Measurements from ENCODE around the gene CPAMD8. TPM values are rescaled to one million over a fixed set of nuclear protein-coding genes. Genes with fewer than 3 reads are reported as not detected.

Gene CPAMD8
- total RNA-seq, 2 donors from 2014 or later: 134 to 216 TPM

DNA sequence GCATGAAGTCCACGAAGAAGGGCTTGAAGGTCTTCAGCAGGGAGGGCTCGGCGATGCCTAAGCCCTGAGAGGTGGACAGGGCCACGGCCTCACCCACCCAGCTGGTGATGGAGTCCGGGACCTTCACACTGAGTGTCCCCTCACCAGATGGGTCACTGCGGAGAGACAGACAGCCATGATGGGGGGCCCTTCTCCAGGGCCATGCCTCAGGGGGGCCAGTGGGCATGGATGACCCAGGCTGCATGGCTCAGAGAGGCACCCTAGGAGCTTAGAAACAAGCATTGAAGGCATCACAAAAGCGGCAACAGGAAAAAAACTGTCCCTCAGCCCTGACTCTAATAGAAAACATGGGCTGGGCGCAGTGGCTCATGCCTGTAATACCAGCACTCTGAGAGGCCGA is 74.6 kb downstream of the CPAMD8 start:
- TF ChIP-seq, protein P1, sequence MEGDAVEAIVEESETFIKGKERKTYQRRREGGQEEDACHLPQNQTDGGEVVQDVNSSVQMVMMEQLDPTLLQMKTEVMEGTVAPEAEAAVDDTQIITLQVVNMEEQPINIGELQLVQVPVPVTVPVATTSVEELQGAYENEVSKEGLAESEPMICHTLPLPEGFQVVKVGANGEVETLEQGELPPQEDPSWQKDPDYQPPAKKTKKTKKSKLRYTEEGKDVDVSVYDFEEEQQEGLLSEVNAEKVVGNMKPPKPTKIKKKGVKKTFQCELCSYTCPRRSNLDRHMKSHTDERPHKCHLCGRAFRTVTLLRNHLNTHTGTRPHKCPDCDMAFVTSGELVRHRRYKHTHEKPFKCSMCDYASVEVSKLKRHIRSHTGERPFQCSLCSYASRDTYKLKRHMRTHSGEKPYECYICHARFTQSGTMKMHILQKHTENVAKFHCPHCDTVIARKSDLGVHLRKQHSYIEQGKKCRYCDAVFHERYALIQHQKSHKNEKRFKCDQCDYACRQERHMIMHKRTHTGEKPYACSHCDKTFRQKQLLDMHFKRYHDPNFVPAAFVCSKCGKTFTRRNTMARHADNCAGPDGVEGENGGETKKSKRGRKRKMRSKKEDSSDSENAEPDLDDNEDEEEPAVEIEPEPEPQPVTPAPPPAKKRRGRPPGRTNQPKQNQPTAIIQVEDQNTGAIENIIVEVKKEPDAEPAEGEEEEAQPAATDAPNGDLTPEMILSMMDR (IDR thresholded peaks at IDR 0.05): no peak
- TF ChIP-seq POLR2A (IDR thresholded peaks at IDR 0.05) (no peak), POLR2AphosphoS5 (IDR thresholded peaks at IDR 0.05) (no peak)
- Histone ChIP-seq H3K9me3 (no peaks in the 10 kb centered on the region), H3K4me1 (replicated peaks) (peaks cover 4% of the 10 kb centered on the region), H3K36me3 (no peaks in the 10 kb centered on the region), H3K27me3 (replicated peaks; ENCODE audit: insufficient read depth) (no peaks in the 10 kb centered on the region), H3K4me3 (no peak overlapping the region), H3K27ac (no peak overlapping the region)
- 95% methylated on average over 9 of the region's 9 CpGs for WGBS
- DNase-seq (ENCODE audit: low spot score): no peak
- intact Hi-C loops (cut with DNase I): no loop called here

DNA sequence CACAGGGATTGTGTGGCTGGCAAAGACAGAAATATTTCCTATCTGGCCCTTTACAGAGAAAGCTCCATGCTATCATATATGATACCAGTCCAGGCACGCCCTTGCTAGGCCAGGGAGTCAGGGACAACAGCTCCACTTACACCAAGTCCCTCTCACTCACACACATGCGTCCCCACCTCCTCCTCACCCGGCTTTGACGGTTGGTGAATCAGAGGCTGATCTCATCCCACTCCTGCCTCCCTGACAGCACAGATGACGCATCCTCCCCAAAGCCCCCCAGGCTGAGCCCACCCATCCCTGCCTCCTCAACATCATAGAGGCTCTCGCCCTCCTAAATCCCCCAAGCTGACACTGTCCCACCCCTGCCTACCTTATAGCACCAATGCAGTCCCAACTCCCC is 75.1 kb downstream of the CPAMD8 start:
- Histone ChIP-seq H3K27me3 (replicated peaks; ENCODE audit: insufficient read depth) (no peaks in the 10 kb centered on the region), H3K4me1 (replicated peaks) (no peaks in the 10 kb centered on the region), H3K4me3 (no peak overlapping the region), H3K36me3 (no peaks in the 10 kb centered on the region), H3K9me3 (no peaks in the 10 kb centered on the region), H3K27ac (no peak overlapping the region)
- 56% methylated on average over 6 of the region's 6 CpGs for WGBS
- intact Hi-C loops (cut with DNase I): no loop called here
- DNase-seq (ENCODE audit: low spot score): peak; percentile 27
- TF ChIP-seq, protein P1 (IDR thresholded peaks at IDR 0.05): no peak
- no peak for TF ChIP-seq POLR2A (IDR thresholded peaks at IDR 0.05)
- no peak for TF ChIP-seq POLR2AphosphoS5 (IDR thresholded peaks at IDR 0.05)

DNA sequence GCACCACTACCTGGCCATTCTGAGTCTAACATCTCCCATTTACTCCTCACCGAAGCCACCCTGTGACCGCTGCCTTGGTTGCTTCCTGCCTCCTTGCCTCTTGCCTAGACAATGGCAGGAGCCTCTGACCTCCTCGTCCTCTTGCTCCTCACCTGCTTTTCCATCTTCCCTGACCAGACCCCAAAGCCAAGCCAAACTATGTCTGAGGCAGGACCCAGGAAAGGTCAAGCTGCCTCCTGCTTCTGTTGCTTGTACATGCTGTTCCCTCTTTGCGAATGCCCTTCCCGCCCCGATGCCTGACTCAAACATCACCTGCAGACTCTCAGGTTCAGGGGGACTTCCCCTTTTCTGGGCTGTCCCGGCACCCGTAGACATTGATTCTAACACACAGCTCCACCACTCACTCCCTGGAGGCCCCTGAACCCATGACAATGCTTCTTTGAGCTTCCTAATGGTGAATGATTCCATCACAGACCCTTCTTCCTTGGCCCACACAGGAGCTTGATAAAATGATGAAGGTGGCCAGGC is 77.0 kb downstream of the CPAMD8 start:
- Histone ChIP-seq H3K4me3 (no peak overlapping the region), H3K9me3 (no peaks in the 10 kb centered on the region), H3K27ac (no peak overlapping the region), H3K4me1 (replicated peaks) (no peaks in the 10 kb centered on the region), H3K36me3 (no peaks in the 10 kb centered on the region), H3K27me3 (replicated peaks; ENCODE audit: insufficient read depth) (no peaks in the 10 kb centered on the region)
- TF ChIP-seq, protein P1 (IDR thresholded peaks at IDR 0.05): no peak
- TF ChIP-seq POLR2AphosphoS5 (IDR thresholded peaks at IDR 0.05) (no peak), POLR2A (IDR thresholded peaks at IDR 0.05) (no peak)
- intact Hi-C loops (cut with DNase I): no loop called here
- WGBS: 95% methylated on average over 8 of the region's 8 CpGs
- DNase-seq (ENCODE audit: low spot score): no peak

DNA sequence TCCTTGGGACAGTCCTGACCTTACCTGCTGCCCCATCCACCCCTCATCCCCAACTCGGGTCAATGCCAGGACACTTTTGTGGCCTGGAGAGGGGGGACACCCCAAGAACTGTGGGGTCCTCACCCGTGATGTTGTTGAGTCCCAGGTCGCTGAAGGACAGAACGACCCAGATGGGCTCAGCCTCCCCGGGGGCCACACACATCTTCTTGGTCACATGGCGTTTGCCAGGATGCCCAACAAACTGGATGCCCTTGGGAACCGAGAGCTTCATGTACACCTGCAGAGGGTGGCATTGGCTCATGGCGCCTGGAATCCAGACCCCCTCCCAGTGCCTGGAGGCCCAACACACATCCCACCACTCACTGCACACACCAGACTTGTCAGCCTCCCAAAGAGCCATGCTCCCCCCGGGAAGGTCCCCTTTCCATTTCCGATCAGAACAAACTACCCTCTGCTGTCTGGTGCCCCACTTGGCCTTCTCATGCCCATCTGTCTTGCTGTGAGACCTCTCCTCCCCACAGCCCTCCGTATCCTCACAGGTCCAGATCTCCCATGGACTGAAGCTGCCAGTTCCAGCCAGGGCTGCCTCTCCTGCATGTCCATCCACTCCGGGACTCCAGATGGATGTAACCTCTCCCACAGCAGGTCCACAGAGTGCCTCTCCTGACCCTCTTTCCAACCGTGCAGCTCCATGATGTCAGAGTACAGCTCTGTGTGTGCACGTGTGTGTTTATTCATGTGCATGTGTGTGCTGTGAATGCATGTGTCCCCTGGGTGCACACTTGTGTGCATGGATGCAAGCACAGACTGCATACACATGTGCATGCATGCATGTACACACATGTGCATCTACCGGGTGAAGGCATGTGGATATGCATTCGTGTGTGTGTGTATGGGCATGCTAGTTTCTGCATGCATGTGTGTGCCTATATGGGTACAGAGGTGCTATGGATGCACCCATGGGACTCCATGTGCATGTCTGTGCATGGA is 79.4 kb downstream of the CPAMD8 start:
- H3K27ac ChIP-seq: no peak overlapping the region
- no peaks in the 10 kb centered on the region for H3K9me3 ChIP-seq
- H3K27me3 ChIP-seq (replicated peaks; ENCODE audit: insufficient read depth): no peaks in the 10 kb centered on the region
- H3K36me3 ChIP-seq: no peaks in the 10 kb centered on the region
- no peaks in the 10 kb centered on the region for H3K4me1 ChIP-seq (replicated peaks)
- 94% methylated on average over 16 of the region's 16 CpGs for WGBS
- intact Hi-C loops (cut with DNase I): no loop called here
- no peak for TF ChIP-seq POLR2AphosphoS5 (IDR thresholded peaks at IDR 0.05)
- TF ChIP-seq, protein P1 (IDR thresholded peaks at IDR 0.05): no peak
- TF ChIP-seq POLR2A (IDR thresholded peaks at IDR 0.05): no peak
- DNase-seq (ENCODE audit: low spot score): no peak
- no peak overlapping the region for H3K4me3 ChIP-seq
